HG03066 (cell line): ENCODE measurements around the gene ITPK1.

ENCODE experiments used
- ATAC-seq: cut with Tn5 transposase; IDR thresholded peaks from one replicate; pipeline ENCODE4 v1.9.1; 2021; ENCODE audit warnings: low read depth; ENCODE audit not compliant: unreplicated experiment

The ITPK1 gene

GRCh38 chr14:92916201-92916600 is 199.5 kb downstream of the ITPK1 start:
- no peak for ATAC-seq

- ATAC-seq = no peak
These were observed 201.6 kb downstream of the ITPK1 start for GRCh38 chr14:92914087-92914656.

- ATAC-seq = no peak
These were observed 208.3 kb downstream of the ITPK1 start for GRCh38 chr14:92907316-92907911.

GRCh38 chr14:92906823-92907222 is 208.9 kb downstream of the ITPK1 start:
- ATAC-seq = no peak

- no peak for ATAC-seq
These were observed 209.3 kb downstream of the ITPK1 start for GRCh38 chr14:92906420-92906819.

- ATAC-seq = no peak
These were observed 210.1 kb downstream of the ITPK1 start for GRCh38 chr14:92905667-92906066.

GRCh38 chr14:92903359-92903758 is 212.4 kb downstream of the ITPK1 start:
- no peak for ATAC-seq

- no peak for ATAC-seq
These were observed 213.0 kb downstream of the ITPK1 start for GRCh38 chr14:92902726-92903125.

GRCh38 chr14:92902191-92902590 is 213.5 kb downstream of the ITPK1 start:
- no peak for ATAC-seq

GRCh38 chr14:92900660-92901059 is 215.1 kb downstream of the ITPK1 start:
- ATAC-seq = no peak

GRCh38 chr14:92898566-92899131 is 217.1 kb downstream of the ITPK1 start:
- no peak for ATAC-seq

- no peak for ATAC-seq
These were observed 217.7 kb downstream of the ITPK1 start for GRCh38 chr14:92897922-92898565.

- no peak for ATAC-seq
These were observed 220.3 kb downstream of the ITPK1 start for GRCh38 chr14:92895352-92895878.

- no peak for ATAC-seq
These were observed 223.1 kb downstream of the ITPK1 start for GRCh38 chr14:92892589-92892988.

GRCh38 chr14:92890830-92891588 is 224.7 kb downstream of the ITPK1 start:
- ATAC-seq = no peak

GRCh38 chr14:92888896-92889295 is 226.8 kb downstream of the ITPK1 start:
- no peak for ATAC-seq

GRCh38 chr14:92887157-92887556 is 228.6 kb downstream of the ITPK1 start:
- ATAC-seq = no peak
